Endothelial cell of umbilical vein (primary cell): ENCODE measurements around the gene XRN2. TPM values are rescaled to one million over a fixed set of nuclear protein-coding genes. Genes with fewer than 3 reads are reported as not detected.
A peak's percentile ranks its signal among the peaks of the same experiment; 100 is the strongest.

Source experiments
- BruUV-seq: library from RNA; stranded (reverse); fragments of 400-500 nt; replicated peaks from 2 replicates; lab custom pipeline; 2021; lab: Mats Ljungman, UMichigan
- CTCF ChIA-PET: fragments of 300-600, 350-600 bp; sonication (Branson Sonifier 250); formaldehyde crosslinking; loops from one replicate; lab custom pipeline; 2021; ENCODE audit warnings: antibody characterized with exemption, inconsistent platforms; lab: Charles Lee
- POLR2A ChIA-PET: fragments of 300-600, 350-600 bp; sonication (Branson Sonifier 250); formaldehyde crosslinking; loops from one replicate; lab custom pipeline; 2021; ENCODE audit warnings: antibody characterized with exemption, inconsistent platforms; lab: Charles Lee
- DNase-seq: peaks from one replicate; pipeline ENCODE4 v3.0.0-alpha.2; 2011; ENCODE audit warnings: low read depth, low spot score
- FAIRE-seq: peaks from 2 replicates; lab custom pipeline; 2011; peaks lifted over from hg19 to GRCh38; lab: Jason Lieb, UNC
- H2AFZ ChIP-seq: 2 replicates; pipeline ENCODE4 v1.6.0; 2012; ENCODE audit warnings: low read depth, low read length, control low read depth, inconsistent platforms
- H3K27ac ChIP-seq: 2 replicates; pipeline ENCODE4 v1.5.1; 2011; ENCODE audit warnings: low read depth, mild to moderate bottlenecking, control low read depth, low read length, moderate library complexity; ENCODE audit not compliant: insufficient read depth
- H3K27me3 ChIP-seq, 2 experiments: 2 replicates each; pipeline versions ENCODE4 v1.6.0 to v1.6.1; 2011; ENCODE audit warnings: low read length in 2 of 2, mixed read lengths in 1 of 2; ENCODE audit not compliant: control insufficient read depth in 2 of 2, insufficient read depth in 2 of 2
- H3K36me3 ChIP-seq, 2 experiments: 2 replicates in 1 of 2; 3 replicates in 1 of 2; pipeline ENCODE4 v1.5.1; 2011; ENCODE audit warnings: low read length in 2 of 2, mild to moderate bottlenecking in 1 of 2, moderate library complexity in 1 of 2; ENCODE audit not compliant: control insufficient read depth in 2 of 2, insufficient read depth in 2 of 2; ENCODE audit errors: extremely low read depth in 1 of 2
- H3K4me1 ChIP-seq: 3 replicates; pipeline ENCODE4 v1.5.1; 2011; ENCODE audit warnings: mild to moderate bottlenecking, low read length; ENCODE audit not compliant: control insufficient read depth, insufficient read depth; ENCODE audit errors: extremely low read depth
- H3K4me2 ChIP-seq: 2 replicates; pipeline ENCODE4 v1.6.1; 2011; ENCODE audit warnings: low read length, control low read depth, mixed read lengths; ENCODE audit not compliant: insufficient read depth
- H3K4me3 ChIP-seq, 3 experiments: fragments of 200-600 bp in 1 of 3; sonication (generic), shearing (Covaris generic) in 1 of 3; replicated peaks in 1 of 3; 2 replicates each; pipeline ENCODE4 v1.5.1; 2011 to 2016; ENCODE audit warnings: control low read depth in 3 of 3, low read length in 3 of 3, mild to moderate bottlenecking in 2 of 3, inconsistent platforms in 1 of 3, low read depth in 1 of 3, moderate library complexity in 1 of 3; ENCODE audit not compliant: insufficient read depth in 1 of 3
- H3K79me2 ChIP-seq: 2 replicates; pipeline ENCODE4 v1.6.0; 2012; ENCODE audit warnings: low read length, inconsistent platforms; ENCODE audit not compliant: control insufficient read depth, insufficient read depth
- H3K9ac ChIP-seq: replicated peaks from 2 replicates; pipeline ENCODE3; 2011; ENCODE audit warnings: low read length, control low read depth; ENCODE audit not compliant: insufficient read depth; ENCODE audit errors: extremely low read depth
- H3K9me1 ChIP-seq: replicated peaks from 3 replicates; pipeline ENCODE4 v1.6.0; 2011; ENCODE audit warnings: mild to moderate bottlenecking, low read length; ENCODE audit not compliant: control insufficient read depth, insufficient read depth; ENCODE audit errors: extremely low read depth
- H3K9me3 ChIP-seq: replicated peaks from 2 replicates; pipeline ENCODE4 v1.5.1; 2012; ENCODE audit warnings: low read length, inconsistent platforms; ENCODE audit not compliant: control insufficient read depth, insufficient read depth
- H4K20me1 ChIP-seq: replicated peaks from 2 replicates; pipeline ENCODE3; 2011; ENCODE audit warnings: mild to moderate bottlenecking, low read length; ENCODE audit not compliant: control insufficient read depth, insufficient read depth; ENCODE audit errors: extremely low read depth
- CTCF ChIP-seq, 2 donors: IDR thresholded peaks; 1 replicate in 1 of 2; 2 replicates in 1 of 2; pipeline ENCODE4 v1.5.1; 2011; ENCODE audit warnings: low read length in 2 of 2, mild to moderate bottlenecking in 2 of 2, moderate library complexity in 2 of 2, control low read depth in 1 of 2, inconsistent platforms in 1 of 2, low read depth in 1 of 2; ENCODE audit not compliant: insufficient read depth in 1 of 2; ENCODE audit errors: extremely low read depth in 1 of 2
- EZH2 ChIP-seq: IDR thresholded peaks from 2 replicates; pipeline ENCODE4 v1.6.1; 2012; ENCODE audit warnings: borderline replicate concordance, low read depth, mild to moderate bottlenecking, moderate library complexity, low read length, inconsistent platforms; ENCODE audit not compliant: severe bottlenecking
- FOS ChIP-seq: IDR thresholded peaks from 2 replicates; pipeline ENCODE4 v1.6.1; 2011; ENCODE audit warnings: mild to moderate bottlenecking, low read length, moderate library complexity, borderline replicate concordance; ENCODE audit not compliant: insufficient read depth
- GATA2 ChIP-seq: IDR thresholded peaks from 2 replicates; pipeline ENCODE4 v1.7.0; 2011; ENCODE audit warnings: low read depth, mild to moderate bottlenecking, moderate library complexity, mixed read lengths, low read length; ENCODE audit not compliant: insufficient read length, insufficient read depth
- JUN ChIP-seq: IDR thresholded peaks from 2 replicates; pipeline ENCODE4 v1.6.1; 2011; ENCODE audit warnings: borderline replicate concordance, low read depth; ENCODE audit not compliant: insufficient read length, insufficient read depth
- MYC ChIP-seq: IDR thresholded peaks from one replicate; pipeline ENCODE4 v1.6.1; 2011; ENCODE audit warnings: mild to moderate bottlenecking, low read depth, low read length
- POLR2A ChIP-seq: IDR thresholded peaks from 2 replicates; pipeline ENCODE4 v1.6.1; 2012; ENCODE audit warnings: low read depth, mild to moderate bottlenecking, control low read depth, low read length
- POLR2AphosphoS5 ChIP-seq: IDR thresholded peaks from 2 replicates; pipeline ENCODE4 v1.6.1; 2012; ENCODE audit warnings: low read depth, mild to moderate bottlenecking, control low read depth, low read length, moderate library complexity; ENCODE audit not compliant: insufficient read depth
- dilution Hi-C: fragments of 300-500 bp; cut with MboI; formaldehyde crosslinking; loops from one replicate; pipeline ENCODE4 v1.15.0; 2019; ENCODE audit warnings: low sequenced_read_pairs; ENCODE audit not compliant: extremely low pct_ligation_motif_present
- intact Hi-C: fragments of 100-400 bp; cut with micrococcal nuclease; formaldehyde crosslinking; loops from one replicate; pipeline ENCODE4 v1.10.0; 2022
- polyA plus RNA-seq, 4 experiments: library from polyadenylated mRNA; depleted of rRNA in 3 of 4; stranded (reverse) in 3 of 4; unstranded in 1 of 4; fragments of >200 nt; gene quantifications; 2 replicates each; pipeline versions ENCODE4 v1.2.1 to v1.2.3, GENCODE V29; 2011 to 2012; ENCODE audit warnings: missing spikeins in 1 of 4
- total RNA-seq: library from RNA; stranded (reverse); gene quantifications from 2 replicates; pipeline ENCODE4 v1.2.3, GENCODE V29; 2021
- TF ChIP-seq, protein P1 (sequence below): IDR thresholded peaks from 2 replicates; pipeline ENCODE4 v1.6.1; 2011; ENCODE audit not compliant: insufficient read depth, insufficient read length

Gene XRN2
- total and polyA plus RNA-seq, 2 donors (not counting 3 experiments of a cell fraction or from before 2014, with no cell fraction given) = 32.3 to 66.6 TPM

DNA sequence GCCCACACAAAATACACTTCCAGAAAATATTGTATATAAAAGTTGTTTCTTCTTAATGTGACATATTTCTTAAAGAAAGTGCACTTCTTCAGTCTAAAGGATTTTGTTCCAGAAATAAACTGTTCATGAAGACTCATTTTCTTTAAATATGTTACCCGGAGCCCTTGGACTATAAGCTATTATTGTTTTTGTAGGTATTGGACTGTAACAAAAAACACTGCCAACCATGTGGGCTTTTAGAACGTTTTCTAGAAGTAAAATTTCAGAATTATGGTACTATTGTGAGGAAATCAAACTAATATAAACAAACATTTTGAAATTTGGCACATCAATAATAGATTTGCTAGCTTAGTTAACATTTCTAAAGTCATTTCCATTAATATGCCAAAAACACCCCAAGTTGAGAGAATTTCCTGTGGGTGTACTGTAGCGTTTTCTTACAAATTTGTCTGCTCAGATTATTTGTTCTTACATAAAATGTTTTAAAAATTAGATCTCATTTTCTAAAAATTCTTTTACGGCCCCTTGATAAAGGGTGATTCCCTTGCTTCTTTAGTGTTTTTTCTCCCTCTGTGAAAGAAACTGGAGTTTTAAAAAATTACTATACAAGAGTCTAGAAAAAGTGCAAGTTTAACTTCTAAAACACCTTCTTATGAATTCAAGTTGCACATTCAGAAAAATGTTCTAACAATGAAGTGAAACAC lies 90.8 kb downstream of the XRN2 start:
- Histone ChIP-seq H3K4me1 (peaks cover 7% of the 10 kb centered on the region), H3K4me3 (no peak overlapping the region), H3K4me2 (no peak overlapping the region), H4K20me1 (peaks cover 2% of the 10 kb centered on the region), H2AFZ (no peak overlapping the region), H3K27ac (no peak overlapping the region), H3K36me3 (peaks cover 0 to 6% of the 10 kb centered on the region in 2 experiments), H3K9me1 (no peaks in the 10 kb centered on the region), H3K79me2 (no peaks in the 10 kb centered on the region), H3K27me3 (peaks cover 59 to 81% of the 10 kb centered on the region in 2 experiments), H3K9me3 (no peaks in the 10 kb centered on the region), H3K9ac (no peak overlapping the region)
- TF ChIP-seq EZH2 (no peak), JUN (no peak), GATA2 (no peak), FOS (no peak)
- CTCF ChIA-PET = interaction anchor here (1.1 to 1.4 kb wide), 3 partner anchors 9 to 158 kb away, joined by 3 to 9 read pairs (median 3); no protein-coding TSS in a partner anchor
- intact Hi-C loops = loop anchor here (2.0 to 10.0 kb wide), 3 partner anchors 91 to 269 kb away; partner anchors contain the start of genes KIZ and XRN2
- POLR2A ChIA-PET = no interaction called here
- BruUV-seq = no TSS peak
- dilution Hi-C loops = no loop called here
- FAIRE-seq = no peak
- peak; percentile 21 for DNase-seq

- Histone ChIP-seq H3K79me2 (no peaks in the 10 kb centered on the region), H3K27me3 (peaks cover 61 to 87% of the 10 kb centered on the region in 2 experiments), H4K20me1 (peaks cover 2% of the 10 kb centered on the region), H3K4me3 (no peak overlapping the region), H2AFZ (no peak overlapping the region), H3K9ac (no peak overlapping the region), H3K4me1 (peaks cover 7% of the 10 kb centered on the region), H3K27ac (no peak overlapping the region), H3K9me3 (no peaks in the 10 kb centered on the region), H3K4me2 (no peak overlapping the region), H3K9me1 (no peaks in the 10 kb centered on the region), H3K36me3 (no peaks in the 10 kb centered on the region)
- intact Hi-C loops (loop anchor here (10.0 kb wide), 1 partner anchor 270 kb away; the partner anchor contains the start of gene KIZ), dilution Hi-C loops (no loop called here)
- CTCF ChIA-PET = interaction anchor here (1.1 to 1.4 kb wide), 3 partner anchors 8 to 158 kb away, joined by 3 to 9 read pairs (median 3); no protein-coding TSS in a partner anchor
- no peak for TF ChIP-seq CTCF (IDR thresholded peaks at IDR 0.05; ENCODE audit: extremely low read depth in 1 of 2, insufficient read depth in 1 of 2, low read depth in 1 of 2, low read length in 2 of 2)
- no peak for TF ChIP-seq MYC
- TF ChIP-seq POLR2AphosphoS5 = no peak
- TF ChIP-seq FOS = no peak
- no peak for TF ChIP-seq EZH2
- TF ChIP-seq, protein P1, sequence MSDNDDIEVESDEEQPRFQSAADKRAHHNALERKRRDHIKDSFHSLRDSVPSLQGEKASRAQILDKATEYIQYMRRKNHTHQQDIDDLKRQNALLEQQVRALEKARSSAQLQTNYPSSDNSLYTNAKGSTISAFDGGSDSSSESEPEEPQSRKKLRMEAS = no peak
- no peak for TF ChIP-seq GATA2
- no peak for TF ChIP-seq JUN
- TF ChIP-seq POLR2A = no peak
- no TSS peak for BruUV-seq
- DNase-seq (peak; percentile 21), FAIRE-seq (no peak)
- POLR2A ChIA-PET = no interaction called here
Observed at GRCh38 chr20:21394551-21394950, 91.4 kb downstream of the XRN2 start.
